Measurements from ENCODE around the gene KCNMA1. TPM values are rescaled to one million over a fixed set of nuclear protein-coding genes. Genes with fewer than 3 reads are reported as not detected.

Gene KCNMA1
- total and polyA plus RNA-seq, 10 of the 15 experiments (the other 5 are each of a cell fraction or from before 2014, with no cell fraction given) = 8.5 to 77.0 (median 21.3) TPM

DNA sequence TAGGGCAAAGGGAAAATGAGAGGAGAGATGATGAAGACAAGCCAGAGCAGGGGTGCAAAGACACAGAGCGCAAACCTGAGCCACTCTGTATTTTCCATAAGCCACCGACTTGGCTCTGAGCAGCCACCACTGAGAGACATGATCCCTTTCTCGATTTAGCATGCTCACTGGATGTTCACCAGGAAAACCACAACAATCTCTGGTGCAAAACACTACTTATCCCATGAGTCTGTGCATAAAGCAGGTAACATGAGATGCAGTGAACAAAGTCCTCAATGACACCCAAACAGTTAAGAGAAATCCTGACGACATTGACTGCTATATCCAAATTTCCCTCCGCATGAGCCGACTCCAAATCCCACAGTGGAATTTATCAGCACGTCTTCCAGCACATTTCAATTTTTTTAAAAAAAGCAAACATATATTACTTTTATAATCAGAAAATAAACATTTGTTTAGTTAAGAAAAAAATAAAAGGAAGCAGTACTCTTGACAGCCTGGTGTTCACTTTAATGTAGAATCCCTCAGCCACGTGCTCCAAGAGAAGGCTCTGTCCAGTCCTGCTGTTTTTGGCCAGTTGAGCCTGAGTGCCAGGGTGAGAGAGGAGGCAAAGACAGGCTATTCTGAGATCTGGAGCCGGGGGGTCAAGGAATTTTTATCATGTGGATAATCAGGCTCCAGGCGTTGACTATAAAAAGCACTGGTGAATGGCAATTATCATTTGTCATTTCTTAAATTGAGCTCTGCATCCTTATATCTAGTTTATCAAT is 238.4 kb downstream of the KCNMA1 start (continued):
- TF ChIP-seq, protein P1, sequence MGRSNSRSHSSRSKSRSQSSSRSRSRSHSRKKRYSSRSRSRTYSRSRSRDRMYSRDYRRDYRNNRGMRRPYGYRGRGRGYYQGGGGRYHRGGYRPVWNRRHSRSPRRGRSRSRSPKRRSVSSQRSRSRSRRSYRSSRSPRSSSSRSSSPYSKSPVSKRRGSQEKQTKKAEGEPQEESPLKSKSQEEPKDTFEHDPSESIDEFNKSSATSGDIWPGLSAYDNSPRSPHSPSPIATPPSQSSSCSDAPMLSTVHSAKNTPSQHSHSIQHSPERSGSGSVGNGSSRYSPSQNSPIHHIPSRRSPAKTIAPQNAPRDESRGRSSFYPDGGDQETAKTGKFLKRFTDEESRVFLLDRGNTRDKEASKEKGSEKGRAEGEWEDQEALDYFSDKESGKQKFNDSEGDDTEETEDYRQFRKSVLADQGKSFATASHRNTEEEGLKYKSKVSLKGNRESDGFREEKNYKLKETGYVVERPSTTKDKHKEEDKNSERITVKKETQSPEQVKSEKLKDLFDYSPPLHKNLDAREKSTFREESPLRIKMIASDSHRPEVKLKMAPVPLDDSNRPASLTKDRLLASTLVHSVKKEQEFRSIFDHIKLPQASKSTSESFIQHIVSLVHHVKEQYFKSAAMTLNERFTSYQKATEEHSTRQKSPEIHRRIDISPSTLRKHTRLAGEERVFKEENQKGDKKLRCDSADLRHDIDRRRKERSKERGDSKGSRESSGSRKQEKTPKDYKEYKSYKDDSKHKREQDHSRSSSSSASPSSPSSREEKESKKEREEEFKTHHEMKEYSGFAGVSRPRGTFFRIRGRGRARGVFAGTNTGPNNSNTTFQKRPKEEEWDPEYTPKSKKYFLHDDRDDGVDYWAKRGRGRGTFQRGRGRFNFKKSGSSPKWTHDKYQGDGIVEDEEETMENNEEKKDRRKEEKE (IDR thresholded peaks at IDR 0.05) = no peak

DNA sequence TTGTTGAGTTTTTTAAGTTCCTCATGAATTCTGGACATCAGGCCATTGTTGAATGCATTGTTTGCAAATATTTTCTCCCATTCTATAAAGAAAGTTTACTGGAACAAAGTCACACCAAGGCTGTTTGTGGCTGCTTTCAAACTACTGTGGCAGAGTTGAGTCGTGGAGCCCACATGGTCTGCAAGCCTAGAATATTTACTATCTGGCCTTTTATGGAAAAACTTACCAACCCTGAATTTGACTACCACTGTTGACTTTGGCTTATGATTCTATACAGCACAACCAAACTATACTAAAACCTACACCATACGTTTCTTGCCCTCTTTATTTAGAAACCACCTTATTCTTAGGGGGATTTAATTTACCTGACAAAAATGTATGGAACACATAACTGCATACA is 239.1 kb downstream of the KCNMA1 start:
- FAIRE-seq (no peak), DNase-seq (ENCODE audit: low read depth, low spot score) (no peak), ATAC-seq (no peak)
- no peak overlapping the region for H3K4me2 ChIP-seq (ENCODE audit: control insufficient read depth, insufficient read depth)
- in situ Hi-C loops (cut with MboI) (no loop called here), intact Hi-C loops (cut with micrococcal nuclease; ENCODE audit: unreplicated experiment) (no loop called here)
- POLR2A ChIA-PET = interaction anchor here (0.6 kb wide), 1 partner anchor 90 kb away, joined by 3 read pairs; no protein-coding TSS in a partner anchor
- SMC1A ChIA-PET (ENCODE audit: uncharacterized antibody, unreplicated experiment) = no interaction called here
- RAD21 ChIA-PET (ENCODE audit: unreplicated experiment) = no interaction called here
- no peaks in the 10 kb centered on the region for H3K27me3 ChIP-seq (replicated peaks in 1 of 2; ENCODE audit: control insufficient read depth in 2 of 2, insufficient read depth in 2 of 2, low read length in 1 of 2)
- H3K4me3 ChIP-seq = no peak overlapping the region
- H3K79me2 ChIP-seq (ENCODE audit: control insufficient read depth, insufficient read depth, low read length) = no peaks in the 10 kb centered on the region
- H3K36me3 ChIP-seq (ENCODE audit: control insufficient read depth in 2 of 2, insufficient read depth in 2 of 2, low read length in 1 of 2) = no peaks in the 10 kb centered on the region; a peak in 1 of 4 replicates
- H3K27ac ChIP-seq (ENCODE audit: control insufficient read depth, insufficient read depth) = no peak overlapping the region
- no TSS peak for BruUV-seq (replicated peaks)
- 17% methylated on average over 2 of the region's 2 CpGs for WGBS (ENCODE audit: insufficient coverage, insufficient replicate concordance, low lambda C conversion rate, missing lambda C conversion rate)
- H2AFZ ChIP-seq (ENCODE audit: control insufficient read depth, low read depth, low read length) = no peak overlapping the region
- TF ChIP-seq IRF4 (IDR thresholded peaks at IDR 0.05; ENCODE audit: low read depth, low read length) (no peak), NFIC (IDR thresholded peaks at IDR 0.05; ENCODE audit: low read depth, low read length) (no peak), RUNX3 (IDR thresholded peaks at IDR 0.05; ENCODE audit: low read length) (no peak)
- CTCF ChIA-PET = no interaction called here
- H3K9ac ChIP-seq (ENCODE audit: control insufficient read depth, insufficient read depth, low read length) = no peak overlapping the region
- no peaks in the 10 kb centered on the region for H3K4me1 ChIP-seq (ENCODE audit: control insufficient read depth, insufficient read depth, low read length)
- no peaks in the 10 kb centered on the region for H3K9me3 ChIP-seq (replicated peaks; ENCODE audit: control insufficient read depth, insufficient read depth, low read length)
- H4K20me1 ChIP-seq (ENCODE audit: control insufficient read depth, insufficient read depth) = no peaks in the 10 kb centered on the region
